Stimulated activated CD4-positive, alpha-beta T cell treated with anti-CD3 and anti-CD28 coated beads, Interleukin-1b, Interleukin-23, amount 100 ng/mL, for 1 hour (primary cell): ENCODE results near the gene INSRR.

ENCODE experiments used
- DNase-seq, 2 donors: peaks; one replicate each; pipeline ENCODE4 v3.0.0-alpha.2; 2020; ENCODE audit warnings: low read depth in 2 of 2

Gene INSRR

DNA sequence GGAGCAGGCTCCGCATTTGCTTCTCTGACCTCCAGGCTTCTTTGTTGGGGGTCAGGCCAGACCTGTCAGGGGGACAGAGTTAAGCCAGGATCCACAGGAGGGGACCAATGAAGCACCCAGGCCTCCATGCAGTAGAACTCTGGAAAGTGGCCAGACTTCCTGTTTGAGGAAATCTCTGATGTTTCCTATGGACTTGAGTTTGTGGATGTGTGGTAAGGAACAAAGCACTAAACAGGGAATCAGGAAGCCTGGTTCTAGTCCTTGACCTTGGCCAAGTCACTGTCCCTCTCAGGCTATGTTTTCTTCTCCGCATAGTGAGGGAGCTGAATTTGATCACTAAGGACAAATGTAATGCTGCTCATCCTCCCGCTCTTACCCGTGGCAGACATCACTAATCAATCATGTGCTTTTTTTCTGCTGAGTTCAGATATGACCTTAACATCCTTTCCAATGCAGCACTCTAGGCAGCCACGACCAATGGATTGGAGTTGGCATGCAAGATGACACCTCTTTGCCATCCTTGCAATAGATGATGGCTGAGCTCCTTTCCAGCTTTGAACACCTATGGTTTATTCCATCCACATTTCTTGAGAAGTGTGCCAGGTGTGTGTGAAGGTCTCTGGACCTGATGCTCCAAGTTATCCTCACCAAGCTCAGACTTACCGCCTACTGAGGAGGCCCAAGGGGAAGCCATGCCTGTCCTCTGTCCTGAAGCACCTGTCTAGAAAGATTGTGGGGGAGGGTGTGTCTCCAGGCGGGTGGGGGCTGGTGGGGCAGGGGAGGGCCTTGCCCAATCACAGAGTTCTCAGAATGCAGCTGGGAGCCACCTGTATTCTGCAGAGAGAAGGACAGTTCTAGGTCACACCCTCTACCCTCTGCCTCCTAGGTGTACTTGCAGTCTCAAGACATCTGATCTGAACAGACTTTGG lies 52.1 kb downstream of the INSRR start:
- no peak for DNase-seq

DNA sequence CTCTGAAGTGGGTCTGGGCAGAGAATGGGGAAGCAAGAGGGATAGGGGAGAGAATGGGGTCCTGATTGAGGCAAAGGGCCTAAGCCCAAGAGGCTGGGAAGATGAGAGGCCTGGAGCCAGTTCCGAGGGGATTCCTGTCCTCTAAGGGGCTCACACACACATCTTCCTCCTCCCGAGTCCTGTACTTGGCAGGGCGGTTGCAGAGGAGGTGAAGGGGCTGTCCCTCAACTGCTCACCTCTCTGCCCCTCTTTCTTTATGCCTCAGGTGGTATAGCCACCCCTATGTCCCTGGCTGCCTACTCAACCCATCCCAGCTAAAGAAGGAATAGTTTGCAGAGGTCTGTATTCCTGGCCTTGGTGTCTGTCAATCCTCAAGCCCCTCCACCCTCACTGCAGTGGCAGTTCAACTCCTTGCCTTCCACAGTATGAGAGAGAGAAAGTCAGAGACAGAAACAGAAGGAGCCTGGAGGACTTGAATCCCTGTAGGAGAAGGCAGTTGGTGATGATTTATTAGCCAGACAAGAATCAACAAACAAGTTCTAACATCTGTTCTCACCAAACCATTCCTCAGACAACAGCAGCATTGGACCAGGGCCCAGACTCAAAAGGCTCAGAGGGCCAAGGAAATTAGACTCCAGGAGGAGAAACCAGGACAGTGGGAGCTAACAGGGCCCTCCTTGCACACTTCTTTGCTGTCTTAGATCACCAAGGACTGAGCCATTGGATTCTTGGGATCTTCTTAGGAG lies 53.0 kb downstream of the INSRR start:
- no peak for DNase-seq

DNA sequence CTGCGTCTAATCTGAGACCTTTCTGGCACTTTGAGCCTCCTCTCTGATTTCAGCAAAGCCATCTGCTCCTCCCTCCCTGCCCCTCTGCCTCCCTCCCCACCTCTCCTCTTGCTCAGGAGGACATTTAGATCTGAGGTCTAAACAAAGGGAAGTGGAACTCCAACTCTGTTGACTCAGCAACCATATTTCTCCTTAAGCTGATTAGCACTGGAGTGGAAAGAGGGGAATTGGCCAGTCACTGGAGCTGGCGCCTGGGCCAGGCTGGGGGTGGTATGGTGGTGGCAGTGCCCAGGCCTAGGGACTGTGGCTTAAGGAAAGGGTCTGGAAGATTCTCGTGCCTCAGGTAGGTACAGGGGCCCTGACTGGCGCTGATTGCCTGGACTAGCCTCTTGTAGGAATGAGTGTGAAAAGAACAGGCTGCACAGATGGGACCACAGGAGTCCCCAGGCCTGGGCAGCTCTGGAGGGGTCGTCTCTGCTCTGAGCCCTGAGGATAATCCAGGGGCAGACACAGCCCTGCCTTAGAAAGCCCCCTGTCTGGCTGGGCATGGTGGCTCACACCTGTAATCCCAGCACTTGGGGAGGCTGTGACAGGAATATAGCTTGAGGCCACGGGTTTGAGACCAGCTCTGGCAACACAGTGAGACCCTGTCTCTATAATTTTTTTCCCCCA lies 54.2 kb downstream of the INSRR start:
- DNase-seq, result no peak

DNA sequence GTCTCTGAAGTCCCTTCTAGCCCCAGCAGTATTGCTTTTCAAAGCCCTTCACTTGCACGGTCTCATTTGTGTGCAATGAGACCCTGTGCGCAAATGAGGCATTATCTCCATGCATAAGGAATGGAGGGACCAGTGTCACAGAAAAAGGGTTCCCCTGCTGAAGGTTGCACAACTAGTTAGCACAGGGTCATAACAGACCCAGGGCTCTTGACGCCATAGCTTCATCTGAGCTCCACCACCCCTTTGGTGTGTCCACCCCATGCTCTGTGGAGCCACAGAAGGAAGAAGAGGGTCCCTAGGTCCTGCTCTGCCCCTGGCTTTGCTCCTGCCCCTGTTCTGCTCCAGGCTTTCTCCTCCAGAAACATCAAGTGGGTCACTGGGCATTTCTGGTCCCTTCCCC lies 54.9 kb downstream of the INSRR start:
- no peak for DNase-seq

DNA sequence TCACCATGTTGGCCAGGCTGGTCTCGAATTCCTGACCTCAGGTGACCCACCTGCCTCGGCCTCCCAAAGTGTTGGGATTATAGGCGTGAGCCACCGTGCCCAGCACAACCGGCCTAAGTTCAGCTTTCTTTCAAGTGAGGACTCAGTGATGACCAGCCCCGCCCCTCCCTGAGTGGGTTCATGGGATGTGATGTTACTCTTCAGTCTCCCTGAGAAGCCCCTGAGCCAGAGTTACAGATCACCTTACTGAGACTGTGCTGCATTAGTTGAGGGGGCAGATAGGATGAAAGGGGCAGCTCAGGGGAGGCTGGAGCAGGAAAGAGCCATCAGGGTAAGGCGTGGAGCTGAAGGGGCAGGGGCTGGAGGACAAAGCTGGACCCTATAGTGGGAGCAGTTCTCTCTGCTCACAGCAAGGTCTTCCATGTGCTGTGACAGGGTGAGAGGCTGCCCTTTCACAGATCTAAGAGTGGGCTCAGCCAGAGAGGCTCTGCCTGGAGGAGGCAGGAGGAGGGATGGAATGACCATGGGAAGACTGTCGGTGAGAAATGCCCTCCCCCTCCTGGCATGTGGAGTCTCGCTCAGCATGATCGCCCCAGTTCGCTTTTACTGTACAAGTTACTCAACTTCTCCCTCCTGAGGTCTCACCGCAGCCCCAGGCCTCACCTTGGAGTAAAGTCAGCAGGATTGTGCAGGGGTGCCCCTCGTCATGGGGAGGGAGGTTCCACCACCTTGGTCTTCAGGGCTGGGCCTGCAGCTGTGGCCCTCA lies 55.6 kb downstream of the INSRR start:
- DNase-seq, result no peak

DNA sequence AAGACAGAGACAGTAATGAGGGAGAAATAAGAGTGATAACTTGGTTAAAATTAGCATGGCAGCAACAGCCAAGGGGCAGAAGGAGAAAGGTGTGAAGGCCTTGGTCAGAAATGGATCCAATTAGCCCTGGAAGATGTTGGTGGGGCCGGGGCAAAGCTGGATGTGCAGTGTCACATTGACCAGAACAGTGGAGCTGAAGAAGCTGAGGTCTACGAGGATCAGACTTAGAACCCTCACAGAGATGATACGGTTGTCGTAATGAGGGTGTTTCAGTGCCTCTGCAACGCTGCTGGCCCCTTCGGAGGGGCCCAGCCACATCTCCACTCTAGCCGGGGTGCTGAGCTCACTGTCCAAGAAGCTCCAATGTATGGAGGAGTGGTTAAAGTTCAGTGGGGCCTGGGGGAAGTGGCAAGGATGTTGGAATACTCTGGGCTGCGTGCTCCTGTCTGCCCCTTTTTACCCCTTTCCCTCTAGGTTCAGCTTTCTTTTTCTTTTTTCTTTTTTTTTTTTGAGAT lies 56.4 kb downstream of the INSRR start:
- no peak for DNase-seq

DNA sequence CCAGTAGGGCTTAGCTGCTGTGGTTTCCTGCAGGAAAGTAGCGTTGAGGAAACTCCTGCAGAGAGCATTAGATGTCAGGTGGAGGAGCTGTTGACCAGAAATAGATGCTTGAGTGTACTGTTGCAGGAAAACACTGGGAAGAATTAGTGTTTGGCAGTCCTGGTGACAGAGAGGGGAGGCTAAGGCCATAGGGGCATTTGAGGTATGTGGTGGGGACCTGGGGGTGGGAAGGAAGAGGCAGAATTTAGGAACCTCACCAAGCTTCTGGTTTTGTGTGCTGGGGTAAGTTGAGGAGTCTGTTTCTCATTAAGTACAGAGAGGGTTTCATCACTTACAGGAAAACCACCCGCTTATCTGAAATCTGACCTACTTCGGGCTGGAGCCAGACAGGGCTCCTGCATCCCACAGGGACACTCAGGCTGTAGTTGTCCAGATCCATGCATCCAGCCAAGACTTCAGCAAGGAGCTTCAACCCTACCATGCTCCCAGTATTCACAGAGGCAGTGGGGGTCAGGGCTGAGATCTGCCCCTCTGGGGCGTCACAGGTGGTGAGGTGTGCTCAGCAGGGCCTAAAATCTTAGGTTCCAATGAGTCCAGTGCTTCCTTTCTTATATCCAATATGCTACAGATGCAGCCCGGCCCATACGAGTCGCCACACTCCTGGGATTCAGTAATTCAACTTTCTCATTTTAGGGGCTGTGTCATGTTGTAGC lies 57.4 kb downstream of the INSRR start:
- no peak for DNase-seq

DNA sequence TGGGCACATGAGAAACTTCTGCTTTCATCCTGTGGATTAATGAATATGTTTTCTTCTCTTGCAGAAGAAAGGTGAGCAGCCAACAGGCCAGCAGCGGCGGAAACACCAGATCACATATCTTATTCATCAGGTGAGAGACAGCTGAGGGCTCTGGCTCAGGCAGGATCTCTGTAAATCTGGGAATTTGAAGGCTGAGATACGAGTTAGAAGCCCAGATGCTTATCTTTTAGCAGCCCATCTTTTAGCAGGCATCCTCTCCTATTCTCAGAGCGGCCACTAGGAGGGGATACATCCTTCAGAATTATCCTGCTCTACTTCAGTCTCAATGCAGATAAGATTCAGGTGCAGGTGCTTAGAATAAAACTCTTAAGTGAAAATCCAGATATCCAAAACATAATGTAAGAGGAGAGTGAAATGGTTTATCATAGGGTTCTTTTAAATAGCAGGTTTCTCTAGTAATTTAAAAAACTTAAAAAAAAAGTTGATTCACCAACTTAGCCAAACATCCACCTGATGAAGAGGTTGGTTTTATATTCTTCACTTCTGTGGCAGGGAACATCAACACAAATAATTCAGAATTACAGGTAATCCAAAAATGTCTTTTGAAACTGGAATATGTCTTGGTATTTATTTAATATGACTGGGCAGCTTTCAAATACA lies 61.6 kb downstream of the INSRR start:
- peak in 1 of 2 donors; percentile 20 for DNase-seq

DNA sequence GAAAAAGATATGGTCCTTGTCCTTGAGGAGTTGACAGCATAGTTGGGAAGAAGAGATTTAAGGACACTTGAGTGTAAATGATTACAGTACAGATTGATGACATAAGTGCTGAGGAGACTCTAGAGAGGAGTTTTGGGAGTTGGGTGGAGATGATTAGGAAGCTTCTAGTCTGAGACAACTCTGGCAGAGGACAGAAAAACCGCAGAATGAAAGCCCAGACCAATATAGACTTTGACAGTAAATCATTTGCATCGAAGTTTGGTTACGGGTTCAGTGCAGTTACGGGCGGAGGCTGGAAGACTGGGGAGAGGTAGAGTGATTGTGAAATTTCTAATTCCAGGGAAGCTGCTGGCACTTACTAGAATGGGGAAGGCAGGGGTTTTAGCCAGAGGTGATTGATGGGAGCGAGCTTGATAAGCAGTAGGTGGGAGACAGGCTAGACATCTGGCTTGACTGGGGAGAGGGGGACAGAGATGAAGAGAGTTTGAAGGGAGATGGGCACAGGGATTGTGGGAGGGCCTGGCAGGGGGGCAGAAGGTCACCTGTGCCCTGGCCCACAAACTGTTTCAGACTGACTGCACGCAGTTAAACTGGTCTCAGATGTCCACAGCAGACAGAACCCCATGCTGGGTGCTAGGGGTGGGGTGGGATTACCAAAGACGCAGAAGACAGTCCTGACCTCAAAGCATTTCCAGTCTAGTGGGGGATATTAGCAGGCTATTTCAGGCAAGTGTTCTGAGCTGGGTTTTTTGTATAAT lies 62.4 kb downstream of the INSRR start:
- no peak for DNase-seq

DNA sequence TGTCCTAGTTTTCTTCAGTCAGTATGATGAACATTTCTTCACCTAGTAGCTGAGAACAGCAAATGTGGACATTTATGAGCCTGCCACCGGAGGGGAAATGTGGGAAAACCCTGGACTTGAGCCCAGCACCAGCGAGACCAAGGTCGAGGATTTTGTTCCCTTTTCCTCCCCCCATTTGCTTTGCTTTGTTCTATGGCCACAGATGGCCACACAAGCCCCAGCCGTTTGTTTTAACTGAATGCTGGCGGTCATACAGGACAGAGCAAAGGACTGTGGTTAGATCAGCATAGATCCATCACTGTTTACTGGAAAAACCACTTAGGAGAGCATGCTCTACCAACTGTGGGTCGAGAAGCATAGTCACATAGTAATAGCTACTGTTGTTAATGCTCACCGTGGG lies 63.1 kb downstream of the INSRR start:
- no peak for DNase-seq

DNA sequence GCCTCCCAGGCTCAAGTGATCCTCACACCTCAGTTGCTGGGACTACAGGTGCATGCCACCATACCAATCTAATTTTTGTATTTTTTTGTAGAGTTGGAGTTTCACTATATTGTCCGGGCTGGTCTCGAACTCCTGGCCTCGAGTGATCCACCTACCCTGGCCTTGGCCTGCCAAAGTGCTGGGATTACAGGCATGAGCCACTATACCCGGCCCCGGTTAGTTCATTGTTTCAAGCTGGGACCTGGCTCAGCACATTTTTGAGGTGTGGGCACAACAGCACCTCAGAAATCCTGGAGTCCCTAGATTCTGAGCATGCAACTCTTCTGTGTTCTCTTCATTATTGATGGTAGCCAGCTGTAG lies 63.6 kb downstream of the INSRR start:
- no peak for DNase-seq

DNA sequence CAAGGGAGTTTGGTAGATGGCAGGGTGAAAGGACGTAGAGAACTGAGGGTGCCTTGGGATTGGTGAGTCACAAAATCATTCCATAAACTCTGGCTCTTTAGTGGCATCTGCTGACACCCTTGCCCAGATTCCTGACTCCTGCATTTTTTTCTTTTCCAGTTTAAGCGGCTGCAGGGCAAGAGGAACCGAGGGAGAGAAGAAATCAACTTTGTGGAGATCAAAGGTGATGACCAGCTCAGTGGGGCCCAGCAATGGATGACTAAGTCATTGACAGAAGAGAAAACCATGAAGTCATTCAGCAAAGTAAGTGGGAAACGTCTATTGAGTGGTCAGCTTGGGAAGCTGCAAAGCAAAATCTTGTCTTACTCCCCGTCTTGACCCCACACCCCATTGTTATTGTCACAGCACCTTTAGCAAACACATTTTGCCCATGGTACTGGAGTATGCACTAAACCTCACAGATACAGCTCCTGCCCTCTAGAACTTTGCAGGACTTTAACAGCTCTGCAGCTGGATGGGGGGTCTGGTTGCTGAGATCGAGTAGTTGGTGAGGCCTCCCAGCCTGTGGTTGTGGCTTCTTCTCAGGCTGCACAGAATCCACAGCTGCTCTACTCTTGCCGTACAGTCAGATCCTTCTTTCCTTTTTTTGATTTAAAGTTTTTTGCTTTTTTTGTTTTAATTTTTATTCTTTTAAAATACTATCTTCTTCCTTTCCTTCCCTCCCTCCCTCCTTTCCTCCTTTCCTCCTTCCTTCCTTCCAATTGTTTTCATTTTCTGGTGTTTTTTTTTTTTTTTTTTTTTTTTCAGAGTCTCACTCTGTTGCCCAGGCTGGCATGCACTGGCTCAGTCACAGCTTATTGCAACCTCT lies 64.2 kb downstream of the INSRR start:
- DNase-seq, result no peak
